AG09309 (cell line): ENCODE results near the gene PTPRC.

ENCODE experiments used
- DNase-seq: peaks from one replicate; pipeline ENCODE4 v3.0.0-alpha.2; 2010; ENCODE audit warnings: low read depth
- H3K4me3 ChIP-seq: 2 replicates; pipeline ENCODE4 v1.5.1; 2011; ENCODE audit warnings: mild to moderate bottlenecking, low read depth, low read length, moderate library complexity; ENCODE audit not compliant: control insufficient read depth
- TF ChIP-seq, protein P1 (sequence below): IDR thresholded peaks from 2 replicates; pipeline ENCODE4 v1.5.1; 2011; ENCODE audit warnings: mild to moderate bottlenecking, low read depth, low read length, inconsistent platforms; ENCODE audit not compliant: insufficient read depth, control insufficient read depth; ENCODE audit errors: missing control alignments

The PTPRC gene

DNA sequence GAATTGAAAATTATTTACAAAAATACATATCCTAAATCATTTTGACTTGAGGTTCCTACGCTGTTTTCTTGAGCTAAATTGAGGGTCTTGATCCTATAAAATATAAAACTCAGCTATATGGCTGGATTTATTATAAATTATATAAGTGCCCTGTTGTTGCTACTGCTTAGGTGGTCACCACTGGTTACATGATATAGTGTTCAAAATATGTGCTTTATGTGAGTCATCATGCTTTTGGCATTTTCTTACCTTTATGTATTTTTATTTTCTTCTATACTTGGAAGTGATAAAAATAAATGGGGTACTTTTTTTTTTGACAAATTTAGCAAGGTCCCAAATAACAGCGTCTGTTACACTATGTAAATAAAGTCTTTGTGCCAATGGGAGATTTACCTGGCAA, 31.1 kb upstream of the PTPRC start:
- no peak for DNase-seq
- TF ChIP-seq, protein P1, sequence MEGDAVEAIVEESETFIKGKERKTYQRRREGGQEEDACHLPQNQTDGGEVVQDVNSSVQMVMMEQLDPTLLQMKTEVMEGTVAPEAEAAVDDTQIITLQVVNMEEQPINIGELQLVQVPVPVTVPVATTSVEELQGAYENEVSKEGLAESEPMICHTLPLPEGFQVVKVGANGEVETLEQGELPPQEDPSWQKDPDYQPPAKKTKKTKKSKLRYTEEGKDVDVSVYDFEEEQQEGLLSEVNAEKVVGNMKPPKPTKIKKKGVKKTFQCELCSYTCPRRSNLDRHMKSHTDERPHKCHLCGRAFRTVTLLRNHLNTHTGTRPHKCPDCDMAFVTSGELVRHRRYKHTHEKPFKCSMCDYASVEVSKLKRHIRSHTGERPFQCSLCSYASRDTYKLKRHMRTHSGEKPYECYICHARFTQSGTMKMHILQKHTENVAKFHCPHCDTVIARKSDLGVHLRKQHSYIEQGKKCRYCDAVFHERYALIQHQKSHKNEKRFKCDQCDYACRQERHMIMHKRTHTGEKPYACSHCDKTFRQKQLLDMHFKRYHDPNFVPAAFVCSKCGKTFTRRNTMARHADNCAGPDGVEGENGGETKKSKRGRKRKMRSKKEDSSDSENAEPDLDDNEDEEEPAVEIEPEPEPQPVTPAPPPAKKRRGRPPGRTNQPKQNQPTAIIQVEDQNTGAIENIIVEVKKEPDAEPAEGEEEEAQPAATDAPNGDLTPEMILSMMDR: no peak

DNA sequence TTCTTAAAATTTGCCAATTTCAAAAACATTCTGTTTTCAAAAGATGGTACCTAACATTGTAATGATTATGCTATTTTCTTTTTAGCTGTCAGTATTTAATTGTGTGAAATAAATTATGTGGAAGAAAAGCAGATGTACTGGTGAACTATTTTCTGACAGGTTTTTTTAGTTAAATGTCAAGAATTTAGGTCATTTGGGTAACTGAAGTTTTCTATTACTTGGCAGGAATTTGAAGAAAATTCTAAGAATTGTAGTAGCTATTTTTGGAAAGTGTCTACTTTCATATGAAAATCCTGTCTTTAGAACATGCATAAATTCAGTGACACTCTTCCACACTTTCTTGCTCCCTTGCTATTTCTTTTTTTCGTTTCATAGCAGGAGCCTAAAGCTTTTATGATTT, 28.5 kb upstream of the PTPRC start:
- no peak for DNase-seq
- H3K4me3 ChIP-seq: no peak overlapping the region
- TF ChIP-seq, protein P1: no peak

More for the DNA sequence above, 31.1 kb upstream of the PTPRC start:
- no peak overlapping the region for H3K4me3 ChIP-seq

DNA sequence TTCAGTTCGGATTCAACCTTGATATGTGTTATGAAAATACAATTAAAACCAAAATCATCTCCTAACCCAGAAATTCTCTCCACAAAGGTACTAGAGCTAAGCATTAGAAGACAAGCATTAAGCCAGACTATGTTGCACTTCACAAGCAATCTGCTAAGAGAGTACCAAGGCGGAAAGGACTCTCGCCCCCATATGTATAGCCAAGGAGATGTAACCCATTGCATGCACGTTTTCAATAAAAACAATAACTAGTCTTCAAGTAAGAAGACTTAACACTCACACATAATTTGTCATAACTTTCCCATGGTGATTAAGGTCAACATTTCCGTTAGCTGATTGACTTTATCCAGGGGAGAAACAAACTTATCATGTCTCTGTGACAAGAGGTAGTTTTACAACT, 27.6 kb upstream of the PTPRC start:
- H3K4me3 ChIP-seq: no peak overlapping the region
- TF ChIP-seq, protein P1: no peak
- DNase-seq: no peak

DNA sequence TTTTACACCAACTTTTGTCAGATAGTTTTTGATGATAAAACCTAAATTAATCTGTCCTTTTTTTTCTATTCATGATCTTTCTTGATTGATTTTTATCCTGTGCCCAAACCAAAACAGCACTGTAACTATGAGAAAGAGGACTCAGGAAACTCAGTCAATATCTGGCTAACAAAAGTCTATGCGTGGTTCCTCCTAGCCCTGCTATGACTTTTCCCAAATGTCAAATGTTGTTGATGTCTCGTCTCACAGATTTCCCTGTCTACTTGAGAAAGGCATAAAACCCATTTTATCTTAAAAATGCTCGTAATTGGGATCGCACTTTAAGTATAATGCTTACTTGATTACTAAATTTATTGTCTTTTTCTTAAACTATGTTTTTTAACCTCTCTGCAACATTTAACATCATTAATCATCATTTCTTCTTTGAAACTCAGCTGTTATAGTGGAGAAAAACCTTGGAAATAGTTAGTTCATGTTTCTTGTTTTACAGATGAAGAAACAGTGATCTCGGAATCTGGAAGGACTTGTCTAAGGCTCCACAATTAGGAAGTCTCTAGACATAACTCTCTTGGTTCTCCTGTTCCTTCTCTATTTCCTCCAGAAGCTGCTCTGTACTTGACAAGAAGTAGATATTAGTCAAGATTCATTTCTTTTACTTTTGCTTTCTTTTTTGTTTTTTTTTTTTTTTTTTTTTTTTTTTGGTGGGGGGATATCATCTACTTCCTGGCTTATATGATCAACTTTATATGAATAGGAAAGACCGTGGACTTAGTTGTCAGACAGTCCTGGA, 26.2 kb upstream of the PTPRC start:
- H3K4me3 ChIP-seq: no peak overlapping the region
- no peak for DNase-seq
- TF ChIP-seq, protein P1: no peak

DNA sequence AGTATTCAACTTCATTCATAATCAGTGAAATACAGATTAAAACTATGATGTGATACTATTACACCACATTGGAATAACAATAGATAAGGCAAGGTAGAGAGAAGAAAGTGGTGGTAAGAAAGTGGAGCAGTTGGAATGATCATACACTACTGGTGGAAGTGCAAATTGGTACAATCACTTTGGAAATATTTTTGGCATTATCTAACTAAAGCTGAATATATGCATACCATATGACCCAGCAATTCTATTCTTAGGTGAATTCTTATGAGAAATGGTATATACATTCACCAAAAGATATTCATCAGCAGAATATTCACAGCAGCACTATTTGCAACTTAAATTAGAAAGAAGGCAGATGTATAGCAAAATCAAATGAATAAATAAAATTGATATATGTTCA, 21.4 kb upstream of the PTPRC start:
- TF ChIP-seq, protein P1: no peak
- DNase-seq: no peak
- H3K4me3 ChIP-seq: no peak overlapping the region

DNA sequence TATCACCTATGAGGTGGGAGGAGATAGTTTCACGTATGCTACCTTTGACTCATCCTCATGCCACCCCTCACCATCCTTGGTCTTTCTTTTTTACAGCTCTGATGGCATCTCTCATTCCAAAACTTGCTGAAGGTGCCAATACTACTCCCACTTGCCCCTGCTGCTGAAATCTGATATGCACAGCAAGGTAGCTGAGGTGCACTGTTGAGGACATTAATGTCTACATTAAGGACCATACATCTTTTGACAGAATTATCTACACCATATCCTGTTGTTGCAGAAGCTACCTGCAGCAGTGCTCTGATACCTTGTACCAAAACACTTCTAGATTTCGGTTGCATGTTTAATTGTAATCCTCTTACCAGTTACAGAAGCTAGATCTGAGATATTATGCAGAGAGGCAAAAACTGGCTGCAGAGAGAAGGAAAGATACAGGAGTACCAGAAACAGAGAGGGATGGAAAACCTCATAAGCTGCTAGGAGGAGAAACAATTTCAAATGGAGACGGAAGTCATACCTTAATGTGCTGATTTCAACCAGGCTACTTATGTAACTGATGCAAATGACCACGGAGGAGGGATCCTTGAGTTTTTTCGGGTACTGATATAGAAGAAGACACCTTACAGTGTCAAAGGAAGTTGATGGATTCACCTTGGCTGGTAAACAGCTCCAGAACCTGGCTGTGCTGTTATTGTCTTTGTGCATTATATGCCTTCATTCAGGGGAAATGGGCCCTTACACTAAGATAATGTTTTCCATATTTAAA, 19.3 kb upstream of the PTPRC start:
- TF ChIP-seq, protein P1: no peak
- no peak for DNase-seq
- no peak overlapping the region for H3K4me3 ChIP-seq
